GM19452 (cell line): ENCODE results near the gene GTF2A1.

Experiments used
- ATAC-seq: cut with Tn5 transposase; IDR thresholded peaks from one replicate; pipeline ENCODE4 v1.9.1; 2021; ENCODE audit not compliant: unreplicated experiment

Gene GTF2A1

DNA sequence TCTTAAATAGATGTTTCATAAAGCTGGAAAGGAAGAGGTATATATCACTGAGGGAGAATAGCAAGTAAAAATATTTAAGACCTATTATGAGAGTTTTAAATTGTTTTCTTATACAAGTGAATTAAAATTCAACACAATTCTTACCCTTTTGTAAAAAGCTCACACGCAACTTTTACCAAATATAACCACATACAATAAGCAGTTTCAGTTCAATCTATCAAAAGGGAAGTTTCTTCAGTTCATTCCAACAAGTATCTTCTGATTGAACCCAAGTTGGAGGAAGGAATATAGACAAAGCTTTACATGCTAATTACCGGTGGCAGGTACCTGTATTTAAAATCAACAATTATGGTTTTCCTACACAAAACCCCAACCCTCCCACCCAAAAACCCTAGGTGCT is 41.1 kb downstream of the GTF2A1 start:
- no peak for ATAC-seq

DNA sequence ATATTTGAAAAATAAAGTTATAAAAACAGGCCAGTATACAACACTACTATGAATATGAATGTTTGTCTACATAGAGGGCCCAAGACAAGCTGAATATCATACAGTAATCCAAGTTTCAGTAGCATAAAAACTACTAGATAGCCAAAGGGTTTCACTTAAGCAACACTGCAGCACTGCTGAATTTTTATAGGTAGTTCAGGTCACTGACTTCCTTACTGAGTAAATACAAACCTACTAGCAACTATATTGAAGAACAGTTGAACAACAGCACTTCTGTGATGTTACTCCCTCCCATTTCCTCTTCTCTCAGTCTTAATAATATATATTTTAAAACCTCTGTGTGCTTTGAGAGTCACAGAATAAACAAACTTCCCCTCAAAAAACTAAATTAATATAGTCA is 42.7 kb downstream of the GTF2A1 start:
- peak; percentile 67 for ATAC-seq

DNA sequence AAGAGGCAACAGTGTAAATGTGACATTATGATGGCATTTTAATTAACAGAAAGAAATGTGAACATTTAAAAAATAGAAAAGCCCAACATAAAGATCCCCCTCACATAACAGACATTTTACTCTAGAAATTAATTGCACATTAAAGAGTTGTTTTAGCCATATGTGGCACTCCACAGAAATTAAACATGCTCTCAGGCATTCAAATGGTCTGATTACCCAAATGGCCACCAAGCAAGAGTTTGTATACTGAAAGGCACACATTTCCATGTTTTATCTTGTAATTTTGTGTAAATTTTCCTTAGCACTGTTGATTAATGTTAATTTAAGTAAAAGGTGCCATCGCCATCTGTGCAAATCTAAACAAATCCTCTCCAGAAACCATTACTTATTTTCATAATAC is 43.5 kb downstream of the GTF2A1 start:
- ATAC-seq = no peak

DNA sequence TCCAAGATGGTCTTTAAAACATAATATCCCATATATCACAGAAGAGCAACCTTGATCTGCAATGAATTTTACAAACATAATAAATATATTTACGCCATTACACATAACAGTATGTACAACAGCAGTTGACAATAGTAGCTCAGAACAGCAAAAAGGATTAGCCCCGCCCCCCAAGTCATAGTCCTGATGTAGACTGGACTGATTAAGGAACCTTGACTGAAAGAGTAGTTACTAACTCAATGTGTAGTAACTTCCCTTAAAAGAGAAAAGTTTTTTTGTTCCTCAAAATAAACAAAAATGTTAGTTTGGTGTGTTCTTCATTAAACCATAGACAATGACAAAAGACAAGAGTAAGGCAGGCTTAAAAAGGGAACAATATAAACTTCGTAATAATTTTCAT is 44.5 kb downstream of the GTF2A1 start:
- no peak for ATAC-seq

DNA sequence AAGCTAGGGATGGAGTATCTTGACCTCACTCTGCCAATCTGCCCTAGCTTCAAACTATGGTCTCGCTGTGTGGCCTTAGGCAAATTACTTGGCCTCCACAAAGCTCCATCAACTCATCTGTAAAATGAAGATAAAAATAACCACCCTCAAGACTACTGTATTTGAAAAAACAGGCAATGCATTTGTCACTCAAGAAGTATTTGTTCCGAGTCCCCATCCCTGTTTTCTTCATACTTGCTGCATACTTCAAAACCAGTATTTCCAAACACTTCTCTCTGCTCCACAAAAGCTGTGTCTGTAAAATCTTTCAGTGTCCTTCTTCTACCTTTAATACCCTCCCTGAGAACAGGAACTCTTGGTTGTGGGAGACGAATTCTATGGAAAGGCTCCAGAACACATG is 47.9 kb downstream of the GTF2A1 start:
- ATAC-seq = peak; percentile 27

DNA sequence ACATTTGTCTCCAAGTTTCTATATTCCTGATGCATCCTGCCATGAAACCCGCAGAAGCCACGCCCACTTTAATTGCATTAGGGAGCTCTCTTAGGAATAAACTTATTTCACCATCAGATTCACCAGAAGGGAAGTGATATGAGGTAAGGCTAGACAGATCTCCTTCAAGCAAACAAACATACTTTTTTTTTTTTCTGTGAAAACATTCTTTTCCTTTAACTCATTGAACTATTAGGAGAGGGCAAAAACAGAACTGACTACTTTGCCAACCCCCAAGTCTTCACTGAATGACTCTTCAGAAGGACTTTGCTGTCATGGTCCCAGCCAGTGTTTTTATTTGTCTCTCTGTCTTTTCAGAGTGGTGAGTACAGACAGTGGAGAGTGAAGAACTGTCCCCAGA is 48.4 kb downstream of the GTF2A1 start:
- peak; percentile 26 for ATAC-seq

DNA sequence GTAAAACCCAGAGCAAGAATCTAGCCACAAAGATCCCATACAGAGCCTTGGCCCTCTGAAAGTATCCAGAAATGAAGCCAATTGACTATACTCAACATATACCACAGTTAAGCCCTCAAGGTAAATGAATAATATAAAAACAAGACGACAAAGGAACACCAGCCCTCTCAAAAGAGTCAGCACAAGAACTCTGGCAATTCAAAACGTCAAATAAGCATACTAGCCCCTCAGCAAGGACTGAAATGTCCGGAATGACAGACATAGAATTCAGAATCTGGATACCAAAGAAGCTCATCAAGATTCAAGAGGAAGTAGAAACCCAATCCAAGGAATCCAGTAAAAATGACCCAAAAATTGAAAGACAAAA is 49.9 kb downstream of the GTF2A1 start:
- no peak for ATAC-seq

DNA sequence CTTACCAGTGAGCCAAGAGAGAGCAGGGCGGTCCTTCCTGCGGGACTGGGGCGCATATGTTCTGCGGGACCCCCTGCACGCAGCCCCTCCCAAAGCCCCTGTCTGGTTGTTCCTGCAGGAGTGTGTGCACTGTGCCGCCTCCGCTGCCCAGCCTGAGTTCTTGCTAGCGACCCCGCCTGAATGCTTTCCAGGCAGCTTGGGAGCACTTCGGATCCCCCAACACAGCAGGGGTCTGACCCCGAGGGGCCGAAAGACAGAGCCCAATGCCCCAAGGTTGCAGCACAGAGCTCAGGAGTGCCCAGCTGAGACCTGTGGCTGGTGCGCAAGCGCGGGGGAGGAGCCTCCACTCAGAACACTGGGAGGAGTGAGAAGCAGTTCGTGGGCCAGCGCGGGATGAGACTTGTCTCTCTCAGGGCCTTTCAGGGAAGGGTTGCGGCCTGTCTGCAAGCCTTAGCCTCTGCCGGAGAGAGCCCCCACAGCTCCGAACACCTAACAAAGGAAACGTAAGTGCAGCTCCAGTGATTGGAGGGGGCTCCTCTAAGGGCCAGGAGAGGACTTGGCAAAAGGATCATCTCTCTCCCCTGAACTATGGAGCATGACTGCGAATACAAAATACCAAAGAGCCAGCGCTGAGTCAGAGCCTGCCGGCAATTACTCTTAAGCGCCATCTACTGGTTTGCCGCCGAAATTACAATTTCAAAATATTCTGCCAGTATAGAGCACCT is 50.5 kb downstream of the GTF2A1 start:
- peak; percentile 96 for ATAC-seq

DNA sequence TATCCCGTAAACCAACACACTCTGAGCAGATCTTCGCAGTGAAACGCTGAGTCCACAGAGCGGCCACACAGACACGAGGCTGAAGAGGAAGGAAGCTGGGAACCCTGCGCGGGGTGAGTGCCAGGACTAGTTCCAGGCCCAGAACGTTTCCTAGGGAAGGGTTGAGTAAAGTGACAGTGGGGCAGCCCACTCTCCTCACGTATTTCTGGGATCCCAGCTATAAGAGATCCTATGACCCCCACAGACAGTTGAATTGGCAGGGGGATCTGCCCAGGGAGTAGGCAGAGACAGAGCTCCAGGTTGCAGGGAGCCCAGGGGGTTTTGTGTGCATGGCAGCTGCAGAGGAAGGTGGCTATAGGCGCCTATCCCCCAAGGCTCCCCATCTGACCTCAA is 51.1 kb downstream of the GTF2A1 start:
- ATAC-seq = peak; percentile 16

DNA sequence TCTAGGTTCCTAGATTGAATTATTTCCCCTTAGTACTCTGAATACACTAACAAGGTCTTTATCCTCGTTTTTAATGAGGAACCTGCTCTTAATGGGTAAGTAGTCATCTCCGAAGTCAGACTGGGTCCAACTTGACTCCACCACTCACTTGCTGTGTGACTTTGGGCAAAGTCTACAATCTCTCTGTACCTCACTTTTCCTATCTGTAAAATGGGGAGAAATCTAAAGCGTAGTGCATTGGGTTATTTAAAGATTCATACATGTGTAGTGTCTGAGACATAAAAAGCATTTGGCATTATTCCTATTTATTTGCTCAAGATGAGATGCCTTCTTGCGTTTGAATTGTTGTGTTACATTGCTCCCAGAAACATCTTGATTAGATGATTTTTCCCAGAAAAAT is 51.5 kb downstream of the GTF2A1 start:
- no peak for ATAC-seq

DNA sequence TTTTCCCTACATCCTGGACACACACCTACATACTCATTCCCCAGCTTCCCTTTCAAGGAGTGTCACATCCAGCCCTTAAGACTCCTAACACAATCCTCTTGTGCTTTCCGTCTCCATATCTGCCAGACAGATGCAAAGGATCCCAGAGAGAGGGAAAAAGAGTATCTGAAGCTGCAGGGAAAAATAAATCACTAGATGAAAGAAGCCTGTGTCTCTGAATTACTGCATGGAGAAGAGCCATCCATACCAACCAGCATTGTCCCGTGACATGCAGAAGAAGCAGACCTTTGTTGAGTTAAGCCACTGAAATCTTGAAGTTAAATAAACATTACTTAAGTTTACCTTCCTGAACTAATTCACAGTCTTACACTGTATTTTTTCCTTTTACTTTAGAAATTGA is 54.6 kb downstream of the GTF2A1 start:
- ATAC-seq = no peak

DNA sequence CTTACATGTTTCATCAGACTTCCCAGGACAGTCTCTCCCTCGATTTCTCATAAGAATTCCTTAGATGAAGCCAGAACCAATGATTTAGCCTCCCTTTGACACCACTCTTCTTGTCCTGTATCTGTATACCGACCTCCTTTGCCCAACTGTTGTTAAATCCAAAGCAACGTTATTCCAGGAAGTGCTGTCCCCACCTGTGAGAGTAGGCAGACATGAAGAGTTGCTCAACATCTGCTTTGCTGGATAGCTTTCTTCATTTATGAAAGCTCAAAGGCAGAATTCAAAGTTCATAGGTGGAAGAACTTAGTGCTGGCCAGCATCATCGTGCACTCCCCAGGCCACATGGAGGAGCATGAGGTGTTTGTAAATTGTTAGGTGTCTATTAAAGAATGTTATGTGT is 55.6 kb downstream of the GTF2A1 start:
- no peak for ATAC-seq

DNA sequence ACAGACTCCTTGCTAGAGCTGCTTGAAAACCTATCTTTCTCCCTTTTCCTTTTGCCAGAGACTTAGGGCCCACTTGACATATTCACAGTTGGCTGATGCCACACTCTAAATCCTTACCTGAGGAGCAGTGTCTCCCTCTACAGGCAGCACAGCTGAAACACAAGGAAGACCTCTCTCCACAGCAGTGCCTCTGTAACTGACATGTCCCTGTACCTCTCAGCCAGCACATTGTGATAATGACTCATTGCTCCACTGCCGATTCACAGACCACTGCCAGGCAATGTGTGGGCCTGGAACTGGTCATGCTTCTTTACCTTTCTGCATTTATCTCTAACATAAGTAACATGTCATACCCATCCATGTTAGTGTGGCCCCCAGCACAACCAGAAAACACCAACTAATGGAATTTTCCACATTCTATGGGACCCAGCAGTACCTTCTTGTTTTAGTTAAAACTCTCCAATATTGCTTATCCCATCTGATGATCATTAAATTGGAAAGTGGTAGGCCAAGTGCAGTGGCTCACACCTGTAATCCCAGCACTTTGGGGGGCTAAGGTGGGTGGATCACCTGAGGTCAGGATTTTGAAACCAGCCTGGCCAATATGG is 56.5 kb downstream of the GTF2A1 start:
- ATAC-seq = peak; percentile 96

DNA sequence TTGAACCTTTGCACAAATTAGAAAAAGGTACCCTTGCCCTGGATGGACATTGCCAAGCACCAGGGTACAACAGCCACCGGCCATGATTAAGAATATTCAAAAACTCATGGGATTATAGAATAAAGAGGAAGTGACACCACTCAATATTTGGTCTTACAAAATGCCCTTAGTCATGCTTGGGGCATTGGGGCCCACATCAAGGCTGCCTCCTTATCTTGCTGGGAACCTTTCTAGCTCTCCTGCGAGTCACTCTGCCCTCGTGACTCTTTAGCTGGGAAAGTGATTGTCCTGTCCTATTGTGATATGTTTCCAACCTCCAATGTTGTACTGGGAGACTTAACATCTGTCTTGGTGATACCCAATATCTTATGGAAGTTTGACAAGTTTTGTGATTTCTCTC is 57.8 kb downstream of the GTF2A1 start:
- no peak for ATAC-seq

DNA sequence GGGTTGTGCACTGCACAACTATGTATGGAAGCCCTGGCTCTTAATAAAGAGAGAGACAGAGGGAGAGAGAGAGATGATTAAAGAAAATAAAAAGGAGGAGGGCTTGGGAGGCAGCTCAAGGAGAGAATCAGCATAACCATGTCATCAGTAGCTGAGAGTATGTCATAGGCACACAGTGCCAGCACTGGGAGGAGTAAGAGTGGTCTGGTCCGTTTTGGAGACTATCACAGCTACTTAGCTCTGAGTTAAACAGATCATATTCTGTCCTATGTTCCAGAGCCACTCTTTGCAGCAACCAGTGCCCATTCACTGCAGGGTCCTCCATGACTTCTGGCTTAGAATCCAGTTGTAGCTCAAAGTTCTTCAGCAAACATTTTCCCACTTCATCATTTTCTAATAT is 59.0 kb downstream of the GTF2A1 start:
- no peak for ATAC-seq

DNA sequence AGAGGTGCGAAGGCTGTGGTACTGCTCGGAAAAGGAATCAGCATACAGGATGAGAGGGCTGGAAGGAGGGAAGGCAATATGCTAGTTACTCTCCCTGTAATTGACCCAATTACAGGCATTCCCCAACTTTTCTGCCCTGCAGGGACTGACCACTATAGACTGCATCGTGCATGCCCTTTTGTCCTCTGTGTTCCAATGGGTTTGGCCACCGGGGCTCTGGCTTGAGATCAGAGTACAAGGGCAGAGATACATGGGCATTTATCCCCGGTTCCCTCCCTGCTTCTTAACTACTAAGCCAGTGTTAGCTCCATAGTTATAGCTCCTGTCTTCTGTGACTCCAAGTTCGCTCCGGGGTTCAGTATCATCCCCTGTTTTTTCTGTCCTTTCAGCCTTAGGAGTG is 59.7 kb downstream of the GTF2A1 start:
- ATAC-seq = no peak

DNA sequence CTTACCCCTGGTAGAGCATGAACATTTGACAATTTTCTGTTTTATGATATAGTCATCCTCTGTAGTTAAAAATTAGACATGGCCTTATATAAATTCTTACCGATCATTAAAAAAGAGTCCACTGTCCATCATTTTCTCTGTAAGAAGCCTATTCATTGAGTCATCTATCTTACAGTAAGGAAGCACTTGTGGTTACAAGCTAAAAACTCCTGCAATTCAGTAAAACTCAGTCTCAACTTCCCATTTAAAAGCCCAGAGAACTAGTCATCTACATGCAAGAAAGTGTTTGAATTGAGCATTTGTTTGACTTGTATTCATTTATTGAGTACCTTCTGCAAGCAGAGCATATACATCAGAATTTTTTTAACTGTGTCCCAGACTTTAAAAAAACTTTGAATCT is 63.3 kb downstream of the GTF2A1 start:
- ATAC-seq = no peak

DNA sequence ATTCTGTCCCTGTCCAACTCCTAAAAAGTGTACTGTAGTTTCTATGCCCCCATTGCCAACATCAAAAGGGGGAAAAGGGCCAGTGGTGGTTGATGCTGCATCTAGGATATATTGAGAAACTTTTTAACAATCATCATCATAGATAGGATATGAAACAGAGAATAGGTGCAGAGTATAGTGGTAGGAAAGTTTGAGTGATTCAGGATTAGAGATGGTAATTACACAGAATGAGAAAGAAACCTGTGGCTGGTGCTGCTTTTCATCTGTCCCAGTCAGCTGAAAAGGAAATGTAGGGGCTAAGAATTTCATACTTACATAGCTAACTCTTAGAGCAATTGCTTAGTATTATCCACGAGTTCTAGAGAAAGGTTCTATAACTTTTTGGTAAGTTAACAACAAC is 67.6 kb downstream of the GTF2A1 start:
- ATAC-seq = no peak

DNA sequence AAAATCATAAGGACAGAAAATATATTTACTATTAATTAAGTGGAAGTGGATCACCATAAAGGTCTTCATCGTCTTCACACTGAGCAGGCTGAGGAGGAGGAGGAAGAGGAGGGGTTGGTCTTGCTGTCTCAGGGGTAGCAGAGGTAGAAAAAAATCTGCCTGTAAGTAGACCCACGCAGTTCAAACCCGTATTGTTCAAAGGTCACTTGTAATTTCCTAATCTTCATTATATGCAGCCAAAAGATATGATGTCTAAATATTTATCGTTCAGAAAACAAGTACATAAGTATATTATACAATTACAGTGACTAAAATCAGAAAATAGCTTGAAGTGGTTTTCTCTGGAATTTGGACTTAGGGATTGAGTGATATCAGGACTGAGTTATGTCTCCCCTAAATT is 72.1 kb downstream of the GTF2A1 start:
- ATAC-seq = no peak

DNA sequence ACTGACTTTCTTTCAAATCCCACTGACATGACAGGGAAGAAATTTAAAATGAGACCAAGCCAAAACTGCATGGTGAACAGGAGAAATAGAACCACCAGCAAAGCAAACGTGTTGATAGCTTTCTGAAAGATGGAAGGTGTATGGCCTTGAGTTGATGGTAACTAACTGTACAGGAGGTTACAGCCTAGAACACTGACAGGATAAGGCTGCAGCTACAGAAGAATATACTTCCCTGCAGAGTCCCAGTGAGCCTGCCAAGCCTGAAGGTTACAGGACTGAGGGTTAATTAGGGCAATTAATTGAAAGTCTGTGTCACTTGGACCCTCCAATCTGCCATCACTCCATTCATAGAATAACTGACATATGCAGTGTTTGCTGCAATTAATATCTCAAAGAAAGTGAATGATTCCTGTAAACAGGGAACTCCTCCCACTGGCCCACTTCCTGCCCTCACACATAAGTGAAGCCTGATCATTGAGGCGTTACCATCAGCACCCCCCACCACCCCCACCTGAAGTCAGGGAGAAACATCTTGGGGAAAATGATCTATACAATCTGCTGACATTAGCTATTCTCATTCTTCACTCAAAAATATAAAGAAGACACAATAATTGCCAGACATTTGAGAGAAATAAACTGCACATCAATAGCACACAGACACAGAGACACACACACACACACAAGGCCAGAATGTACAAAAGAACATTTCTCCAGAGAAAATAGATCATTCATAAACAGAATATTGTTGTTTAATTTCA is 73.4 kb downstream of the GTF2A1 start:
- ATAC-seq = peak; percentile 79

DNA sequence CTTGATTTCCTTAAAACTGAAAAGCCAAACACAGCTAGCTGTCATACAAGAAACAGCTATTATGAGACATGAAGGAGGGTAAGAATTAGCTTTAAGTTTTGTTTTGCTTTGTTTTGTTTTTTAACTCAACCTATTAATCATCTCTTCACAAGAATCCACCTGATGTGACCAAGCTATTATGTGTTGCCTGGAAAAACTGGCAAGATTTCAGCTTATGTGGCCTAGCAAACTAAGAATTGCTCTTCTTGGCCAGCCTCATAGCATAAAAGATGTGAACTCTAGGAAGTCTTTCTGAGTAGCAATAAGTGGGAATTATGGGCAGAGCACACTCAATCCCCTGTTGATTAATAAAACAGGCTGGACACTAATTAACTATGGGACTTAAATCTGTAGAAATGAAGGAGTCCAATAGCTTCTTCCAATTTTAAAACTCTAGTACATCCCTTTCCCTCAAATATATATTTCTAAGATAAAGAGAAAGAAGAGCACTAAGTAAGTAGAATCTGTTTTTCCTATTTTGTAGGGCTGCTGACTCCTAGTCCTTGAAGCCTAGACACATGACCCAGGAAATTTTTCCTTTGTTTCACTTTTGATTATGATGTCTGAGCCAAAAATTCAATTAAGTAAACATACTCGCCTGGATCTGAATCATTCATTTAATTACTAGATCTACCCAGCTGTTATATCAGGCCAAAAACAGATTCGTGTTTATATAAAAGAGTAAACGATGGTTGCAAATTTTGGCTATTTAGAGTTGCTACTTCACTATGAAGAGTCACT is 75.7 kb downstream of the GTF2A1 start:
- ATAC-seq = no peak

DNA sequence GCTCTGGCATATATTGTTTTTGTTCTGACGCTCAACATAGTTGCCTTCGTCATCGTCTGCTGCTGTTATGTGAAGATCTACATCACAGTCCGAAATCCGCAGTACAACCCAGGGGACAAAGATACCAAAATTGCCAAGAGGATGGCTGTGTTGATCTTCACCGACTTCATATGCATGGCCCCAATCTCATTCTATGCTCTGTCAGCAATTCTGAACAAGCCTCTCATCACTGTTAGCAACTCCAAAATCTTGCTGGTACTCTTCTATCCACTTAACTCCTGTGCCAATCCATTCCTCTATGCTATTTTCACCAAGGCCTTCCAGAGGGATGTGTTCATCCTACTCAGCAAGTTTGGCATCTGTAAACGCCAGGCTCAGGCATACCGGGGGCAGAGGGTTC is 77.0 kb downstream of the GTF2A1 start:
- ATAC-seq = no peak
